Dedifferentiated amniotic fluid mesenchymal stem cell (primary cell): ENCODE data around the gene LEPR.
"Not testable (repeated sequence)": the region's sequence is repeated elsewhere in the genome, so short reads cannot be mapped to it uniquely, and the experiment has no call there.

Experiments
- DNase-seq: peaks from one replicate; pipeline ENCODE4 v3.0.0-alpha.2; 2016; ENCODE audit errors: extremely low spot score

Gene LEPR

DNA sequence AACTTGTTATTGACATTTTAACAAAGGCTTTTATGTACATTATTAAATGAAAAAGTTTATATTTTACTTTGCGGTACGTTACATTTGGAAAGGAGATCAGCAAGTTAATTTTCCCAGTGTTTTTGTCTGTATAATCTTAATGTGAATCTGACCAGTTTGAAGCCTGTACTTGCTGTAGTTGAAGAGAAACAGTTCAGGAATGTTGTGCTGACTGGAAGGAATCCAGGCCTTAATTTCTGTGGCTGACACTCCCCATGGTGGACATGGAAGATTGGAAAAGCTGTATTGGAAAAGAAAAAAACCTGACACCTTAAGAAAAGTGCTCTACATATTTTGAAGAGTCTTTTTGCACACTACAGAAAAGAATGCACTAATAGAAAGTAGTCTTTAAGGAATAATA lies 15.5 kb downstream of the LEPR start:
- DNase-seq: peak; percentile 75

DNA sequence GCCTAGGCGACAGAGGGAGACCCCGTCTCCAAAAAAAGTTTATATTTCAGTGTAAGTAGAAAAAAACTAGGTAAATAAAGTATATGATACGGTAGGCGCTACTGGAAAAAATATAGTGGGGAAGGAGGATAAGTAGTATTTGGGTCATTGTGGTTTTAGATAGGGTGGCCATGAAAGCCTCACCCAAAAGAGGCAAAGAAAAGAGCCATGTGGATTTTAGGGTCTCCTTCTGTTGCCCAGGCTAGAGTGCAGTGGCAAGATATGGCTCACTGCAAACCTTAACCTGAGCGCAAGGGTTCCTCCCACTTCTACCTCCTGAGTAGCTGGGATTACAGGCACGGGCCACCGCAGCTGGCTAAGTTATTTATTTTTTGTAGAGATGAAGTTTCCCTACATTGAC lies 17.1 kb downstream of the LEPR start:
- DNase-seq: no peak

DNA sequence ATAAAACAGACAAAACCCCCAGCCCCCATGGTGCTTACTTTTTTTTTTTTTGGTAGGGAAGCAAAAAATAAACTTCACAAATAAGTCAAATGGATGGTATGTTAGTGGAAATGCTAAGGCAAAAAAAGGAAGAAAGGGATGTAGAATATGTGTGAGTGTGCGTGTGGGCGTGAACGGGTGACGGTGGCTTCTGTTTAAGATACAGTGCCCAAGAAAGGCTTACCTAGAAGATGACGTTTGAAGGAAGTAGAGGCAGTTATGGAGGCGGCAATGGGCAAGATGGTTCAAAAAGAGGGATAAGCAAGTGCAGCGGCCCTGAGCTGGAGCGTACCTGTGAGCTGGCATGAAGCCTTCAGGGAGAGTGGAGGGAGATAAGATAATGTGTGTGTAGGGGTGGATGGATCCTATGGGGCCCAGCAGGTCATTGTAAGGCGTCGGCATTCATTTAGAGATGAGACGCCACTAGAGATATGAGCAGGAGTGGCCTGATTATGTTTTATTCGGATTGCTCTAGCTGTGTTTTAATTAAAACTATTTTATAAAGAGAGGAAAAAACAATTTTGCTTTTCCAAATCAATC lies 19.9 kb downstream of the LEPR start:
- DNase-seq: no peak

DNA sequence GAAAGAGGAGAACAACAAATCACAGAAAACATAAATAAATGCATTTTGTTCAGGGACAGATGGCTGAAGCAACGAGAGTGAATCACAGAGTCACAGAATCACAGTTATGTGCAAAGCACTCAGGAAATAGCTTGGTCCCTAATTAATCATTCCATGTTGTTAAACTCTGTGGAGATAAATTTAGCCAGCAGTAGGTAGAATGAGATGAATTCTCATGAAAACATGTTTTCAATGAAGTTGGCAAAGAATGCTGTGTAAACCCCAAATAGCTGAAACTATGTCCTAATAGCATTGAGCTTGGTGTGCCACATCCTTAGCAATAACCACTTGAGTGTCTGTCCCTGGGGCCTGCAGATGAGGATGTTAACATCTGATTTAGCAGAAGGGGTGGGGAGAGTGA lies 20.4 kb downstream of the LEPR start:
- no peak for DNase-seq

DNA sequence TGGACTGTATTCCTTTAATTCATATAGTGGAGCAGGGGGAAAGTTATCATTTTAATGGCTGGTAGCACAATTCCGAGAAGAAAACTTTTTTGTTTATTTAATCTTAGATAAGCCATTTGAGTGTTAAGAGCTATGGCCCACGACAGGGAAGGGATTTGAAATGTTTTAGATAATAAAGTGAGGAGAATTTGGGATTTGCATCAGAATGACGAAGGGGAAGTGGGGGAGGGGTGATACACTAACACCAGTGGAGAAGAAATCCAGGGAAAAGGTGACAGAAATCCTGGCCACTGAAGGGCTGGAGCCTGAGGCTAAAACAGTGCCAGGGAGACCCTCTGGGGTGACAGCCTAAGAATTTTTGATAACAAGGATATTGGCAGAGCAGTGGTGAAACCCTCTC lies 21.0 kb downstream of the LEPR start:
- DNase-seq: no peak

DNA sequence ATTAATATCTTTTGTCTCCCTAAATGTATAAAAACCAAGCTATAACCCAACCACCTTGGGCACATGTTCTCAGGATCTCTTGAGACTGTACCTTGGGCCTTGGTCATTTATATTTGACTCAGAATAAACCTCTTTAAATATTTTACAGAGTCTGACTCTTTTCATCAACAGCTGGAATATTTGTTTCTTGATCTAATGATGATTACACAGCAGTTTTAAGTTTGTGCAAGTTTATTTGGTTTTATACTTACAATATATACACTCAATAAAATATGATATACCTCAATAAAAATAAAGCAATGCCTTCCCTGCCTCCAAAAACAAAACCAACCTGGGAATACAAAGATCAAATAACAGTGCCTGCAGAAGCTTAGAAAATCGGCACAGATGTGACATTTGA lies 22.0 kb downstream of the LEPR start:
- no peak for DNase-seq

DNA sequence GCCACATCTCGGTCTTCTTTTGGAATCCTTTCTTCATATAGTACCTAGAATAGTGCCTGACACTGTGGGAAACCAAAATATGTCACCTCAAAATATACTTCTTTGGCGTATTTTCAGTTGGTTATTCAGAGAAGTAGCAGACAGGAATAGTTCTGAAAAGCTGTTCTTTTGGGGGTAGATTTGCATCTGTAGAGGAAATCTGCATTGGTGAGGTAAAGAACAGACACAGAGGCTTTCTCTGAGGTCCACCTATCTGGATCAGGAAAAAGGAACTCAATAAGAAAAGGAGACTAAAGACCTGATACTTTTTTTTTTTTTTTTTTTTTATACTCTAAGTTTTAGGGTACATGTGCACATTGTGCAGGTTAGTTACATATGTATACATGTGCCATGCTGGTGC lies 23.2 kb downstream of the LEPR start:
- DNase-seq: no peak

DNA sequence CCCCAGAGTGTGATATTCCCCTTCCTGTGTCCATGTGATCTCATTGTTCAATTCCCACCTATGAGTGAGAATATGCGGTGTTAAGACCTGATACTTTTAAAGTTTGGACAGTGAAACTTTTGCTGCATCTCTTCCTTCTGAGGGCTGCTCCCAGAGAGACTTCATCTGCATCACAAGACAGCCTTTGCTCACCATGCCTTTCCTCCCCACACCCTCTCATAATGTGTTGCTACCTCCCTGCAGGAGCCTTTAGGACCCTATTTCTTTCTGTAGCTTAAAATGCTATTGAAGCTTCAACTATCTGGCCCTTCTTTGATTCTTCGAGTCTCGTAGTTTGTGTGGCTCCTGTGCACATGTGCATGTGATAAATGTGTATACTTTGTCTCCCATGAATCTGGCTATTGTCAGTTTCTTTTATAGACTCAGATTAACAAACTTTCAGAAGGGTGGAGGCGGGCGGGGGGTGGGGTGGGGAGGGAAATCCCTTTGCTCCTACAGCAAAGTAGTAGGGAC lies 23.7 kb downstream of the LEPR start:
- no peak for DNase-seq

DNA sequence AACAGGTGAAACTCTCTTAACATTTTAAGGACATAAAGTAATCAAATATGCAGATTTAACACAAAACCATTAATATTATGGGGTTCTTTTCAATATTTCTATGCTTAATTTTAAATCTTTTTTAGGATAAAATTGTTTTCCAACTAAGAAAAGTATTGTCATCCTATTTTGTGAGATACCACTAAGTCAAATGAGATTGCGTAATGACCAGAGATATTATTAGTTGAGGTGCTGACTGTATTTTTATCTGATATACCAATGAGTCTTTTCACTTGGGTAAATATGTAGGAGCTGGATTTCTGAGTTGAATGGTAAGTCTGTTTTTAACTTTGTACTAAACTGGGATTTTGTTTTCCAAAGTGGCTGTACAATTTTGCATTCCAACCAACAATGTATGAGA lies 25.4 kb downstream of the LEPR start:
- no peak for DNase-seq

DNA sequence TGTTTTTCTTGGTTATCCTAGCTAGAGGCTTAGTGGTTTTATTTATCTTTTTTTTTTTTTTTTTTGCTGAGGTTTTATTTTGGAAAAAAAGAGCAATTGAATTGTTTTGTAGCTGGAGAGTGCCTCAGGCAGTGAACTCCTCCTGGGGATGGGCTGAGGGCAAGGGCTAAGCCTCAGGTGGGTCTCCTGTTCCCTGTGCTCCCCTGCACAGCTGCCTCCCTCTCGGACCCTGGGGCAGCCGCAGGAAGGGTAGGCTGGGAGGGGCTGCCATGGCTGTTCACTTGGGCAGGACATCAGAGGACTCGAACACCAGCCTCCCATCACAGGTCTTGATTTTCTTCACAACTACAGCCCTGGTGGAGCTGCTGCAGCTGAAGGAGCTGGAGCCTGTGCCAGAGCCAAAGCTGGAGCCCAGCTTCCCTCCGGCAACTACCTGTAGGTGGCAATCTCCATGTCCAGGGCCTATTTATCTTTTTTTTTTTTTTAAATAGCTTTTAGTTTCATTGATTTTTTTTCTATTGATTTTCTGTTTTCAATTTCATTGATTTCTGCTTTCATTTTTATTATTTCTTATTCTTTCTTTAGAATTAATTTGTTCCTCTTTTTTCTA lies 28.9 kb downstream of the LEPR start:
- no peak for DNase-seq

DNA sequence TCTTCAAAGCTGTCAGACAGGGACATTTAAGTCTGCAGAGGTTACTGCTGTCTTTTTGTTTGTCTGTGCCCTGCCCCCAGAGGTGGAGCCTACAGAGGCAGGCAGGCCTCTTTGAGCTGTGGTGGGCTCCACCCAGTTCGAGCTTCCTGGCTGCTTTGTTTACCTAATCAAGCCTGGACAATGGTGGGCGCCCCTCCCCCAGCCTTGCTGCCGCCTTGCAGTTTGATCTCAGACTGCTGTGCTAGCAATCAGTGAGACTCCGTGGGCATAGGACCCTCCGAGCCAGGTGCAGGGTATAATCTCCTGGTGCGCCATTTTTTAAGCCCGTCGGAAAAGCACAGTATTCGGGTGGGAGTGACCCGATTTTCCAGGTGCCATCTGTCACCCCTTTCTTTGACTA lies 35.2 kb downstream of the LEPR start:
- not testable (repeated sequence) for DNase-seq

DNA sequence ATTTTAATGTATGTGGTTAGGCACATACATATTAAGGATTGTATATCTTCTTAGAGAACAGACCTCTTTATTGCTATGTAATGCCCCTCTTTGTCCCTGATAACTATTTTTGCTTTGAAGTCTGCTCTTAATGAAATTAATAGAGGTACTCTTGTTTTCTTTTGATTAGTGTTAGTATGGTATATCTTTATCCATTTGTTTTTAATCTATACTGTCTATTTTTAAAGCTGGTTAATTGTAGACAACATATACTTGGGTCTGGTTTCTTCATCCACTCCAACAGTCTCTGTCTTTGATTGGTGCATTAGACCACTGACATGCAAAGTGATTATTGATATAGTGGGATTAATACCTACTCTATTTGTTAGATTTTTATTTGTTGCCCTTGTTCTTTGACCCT lies 36.0 kb downstream of the LEPR start:
- no peak for DNase-seq

DNA sequence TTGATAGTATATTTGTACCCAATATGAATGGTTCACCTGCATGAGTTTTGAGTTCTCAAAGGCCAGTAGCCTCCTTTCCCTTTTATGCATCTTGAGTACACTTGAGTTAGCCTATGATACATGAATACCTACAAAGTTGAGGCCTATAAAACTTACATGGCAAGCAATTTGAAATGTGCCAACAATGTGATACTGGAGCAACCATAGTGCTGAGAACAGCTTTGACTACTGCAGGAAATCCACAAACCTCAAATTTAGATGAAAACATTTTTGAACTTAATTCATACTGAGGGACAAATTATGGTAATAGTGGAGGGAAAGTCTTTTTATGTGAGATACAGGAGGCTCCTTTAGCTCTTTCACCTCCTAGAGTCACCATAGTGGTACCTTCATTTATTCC lies 37.4 kb downstream of the LEPR start:
- DNase-seq: no peak

DNA sequence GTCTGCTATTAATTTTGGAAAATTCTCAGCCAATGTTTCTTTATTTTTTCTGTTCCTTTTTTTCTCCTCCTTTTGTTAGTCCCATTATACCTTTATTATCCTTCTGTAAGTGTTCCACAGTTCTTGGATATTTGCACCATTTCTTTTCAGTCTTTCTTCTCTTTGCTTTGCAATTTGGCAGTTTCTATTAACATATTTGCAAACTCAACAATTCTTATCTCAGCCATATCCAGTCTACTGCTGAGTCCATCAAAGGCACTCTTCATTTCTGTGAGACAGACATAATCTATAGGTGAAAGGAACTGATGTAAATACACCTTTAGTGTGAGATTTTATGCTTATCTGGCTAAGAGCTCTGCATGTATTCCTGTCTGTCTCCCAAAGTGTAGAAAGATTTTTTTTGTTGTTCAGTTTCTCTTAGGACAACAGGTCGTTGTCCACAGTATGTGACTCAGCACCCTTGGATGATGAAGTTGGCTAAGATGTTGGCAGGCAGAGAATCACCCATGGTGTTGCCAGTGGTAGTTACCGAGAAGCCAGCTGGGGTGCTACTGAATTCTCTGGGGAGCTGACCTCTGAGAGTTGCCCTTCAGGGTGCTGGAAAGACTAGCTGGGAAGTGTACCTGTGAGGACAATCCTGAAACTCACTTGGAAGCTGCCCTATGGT lies 38.4 kb downstream of the LEPR start:
- no peak for DNase-seq

DNA sequence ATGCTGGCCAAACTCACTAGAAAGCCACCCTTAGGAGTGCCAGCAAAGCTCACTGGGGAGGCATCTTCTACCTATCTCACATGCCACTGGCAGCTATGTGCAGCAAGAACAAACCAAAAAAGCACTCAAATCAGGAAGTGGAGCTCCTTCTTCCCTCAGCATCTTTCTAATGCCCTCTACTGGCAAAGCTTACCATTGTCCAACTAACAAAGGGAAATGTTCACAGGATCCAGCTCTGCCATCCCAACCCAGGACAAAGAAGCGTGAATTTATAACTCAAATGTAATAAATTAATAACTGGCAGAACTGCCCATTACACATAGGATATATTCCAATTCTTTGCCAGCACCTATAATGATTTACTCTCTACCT lies 38.9 kb downstream of the LEPR start:
- DNase-seq: no peak

DNA sequence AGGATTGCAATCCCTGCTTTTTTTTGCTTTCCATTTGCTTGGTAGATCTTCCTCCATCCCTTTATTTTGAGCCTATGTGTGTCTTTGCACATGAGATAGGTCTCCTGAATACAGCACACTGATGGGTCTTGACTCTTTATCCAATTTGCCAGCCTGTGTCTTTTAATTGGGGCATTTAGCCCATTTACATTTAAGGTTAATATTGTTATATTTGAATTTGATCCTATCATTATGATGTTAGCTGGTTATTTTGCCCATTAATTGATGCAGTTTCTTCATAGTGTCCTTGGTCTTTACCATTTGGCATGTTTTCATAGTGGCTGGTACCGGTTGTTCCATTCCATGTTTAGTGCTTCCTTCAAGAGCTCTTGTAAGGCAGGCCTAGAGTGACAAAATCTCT lies 45.4 kb downstream of the LEPR start:
- DNase-seq: not testable (repeated sequence)

DNA sequence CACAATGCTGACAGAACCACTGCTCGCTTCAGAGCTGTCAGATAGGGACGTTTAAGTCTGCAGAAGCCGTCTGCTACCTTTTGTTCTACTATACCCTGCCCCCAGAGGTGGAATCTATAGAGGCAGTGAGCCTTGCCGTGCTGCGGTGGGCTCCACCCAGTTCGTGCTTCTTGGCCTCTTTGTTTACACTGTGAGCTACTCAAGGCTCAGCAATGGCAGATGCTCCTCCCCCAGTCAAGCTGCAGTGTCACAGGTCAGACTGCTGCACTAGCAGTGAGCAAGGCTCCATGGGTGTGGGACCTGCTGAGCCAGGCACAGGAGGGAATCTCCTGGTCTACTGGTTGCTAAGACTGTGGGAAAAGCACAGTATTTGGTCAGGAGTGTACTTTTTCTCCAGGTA lies 47.1 kb downstream of the LEPR start:
- no peak for DNase-seq

DNA sequence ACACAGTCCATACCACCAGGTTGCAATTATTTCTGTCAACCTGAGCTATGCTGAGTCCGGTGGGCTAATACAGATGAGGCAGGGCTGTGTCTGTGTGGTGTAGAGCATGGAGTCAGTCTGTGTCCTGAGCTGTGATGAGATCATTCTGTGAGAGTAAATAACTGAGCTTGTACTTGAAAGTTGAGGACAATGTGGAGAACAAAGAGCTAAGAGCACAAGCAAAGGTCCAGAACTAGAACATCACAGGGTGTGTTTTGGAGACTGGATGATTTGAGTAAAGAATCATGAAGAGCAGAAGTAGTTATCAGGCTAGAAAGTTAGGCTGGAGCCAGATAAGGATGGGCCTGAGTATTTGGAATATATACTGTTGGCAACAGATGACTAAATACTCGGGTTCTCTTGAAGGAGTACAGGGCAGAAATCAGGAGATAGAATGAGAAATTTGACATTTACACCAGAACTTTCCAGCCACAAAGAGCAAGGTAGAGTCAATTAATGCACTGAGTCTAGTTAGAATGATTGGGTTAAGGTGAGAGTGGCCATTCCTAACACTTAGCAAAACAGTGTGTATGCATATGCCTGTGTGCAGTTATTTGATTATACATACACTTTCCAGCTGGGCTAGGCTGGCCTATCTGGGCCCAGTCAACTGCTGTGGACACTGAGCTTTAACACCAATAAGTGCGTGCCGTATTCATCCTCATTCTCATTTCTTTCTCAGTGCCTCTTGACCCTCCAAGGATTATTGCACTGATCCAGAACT lies 48.8 kb downstream of the LEPR start:
- no peak for DNase-seq

DNA sequence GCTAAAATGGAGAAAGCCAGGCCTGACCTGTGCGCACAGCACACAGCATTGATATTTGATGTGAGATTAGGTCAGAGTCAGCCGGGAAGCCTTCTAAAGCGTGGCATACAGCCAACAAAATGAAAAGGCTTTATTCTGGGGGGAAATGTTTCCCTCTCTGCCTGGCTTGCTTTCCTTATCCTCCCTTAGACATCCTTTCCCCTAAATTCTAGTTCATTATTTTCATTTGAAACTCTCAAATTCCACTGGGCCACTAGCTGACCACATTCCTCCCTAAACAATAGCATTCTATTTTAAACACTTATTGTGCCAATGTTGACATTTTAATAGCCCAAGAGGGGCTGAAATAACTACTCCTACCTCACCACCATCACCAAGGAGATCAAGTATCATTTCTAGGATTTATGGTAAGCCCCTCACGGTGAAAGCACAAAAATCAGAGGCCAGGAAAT lies 49.4 kb downstream of the LEPR start:
- DNase-seq: no peak
